GM23338 (cell line): ENCODE results near the gene NIPAL3. TPM values are rescaled to one million over a fixed set of nuclear protein-coding genes. Genes with fewer than 3 reads are reported as not detected.

Experiments used
- ATAC-seq: fragments of 200-7000 bp; cut with Tn5 transposase; 3 replicates; pipeline ENCODE4 v1.9.1; 2020
- DNase-seq: peaks from one replicate; pipeline ENCODE4 v3.0.0-alpha.2; 2015; ENCODE audit warnings: low spot score
- H2AFZ ChIP-seq: fragments of 200-600 bp; sonication (generic); 2 replicates; pipeline ENCODE4 v1.8.0; 2016; ENCODE audit warnings: antibody characterized with exemption, mild to moderate bottlenecking, moderate library complexity
- H3F3A ChIP-seq: fragments of 200-600 bp; sonication (generic); replicated peaks from 2 replicates; pipeline ENCODE4 v1.8.0; 2017; ENCODE audit warnings: antibody characterized with exemption, mixed run types, low read depth
- H3K27ac ChIP-seq: fragments of 200-600 bp; sonication (generic); 2 replicates; pipeline ENCODE4 v1.6.1; 2016; ENCODE audit warnings: low read depth
- H3K27me3 ChIP-seq: fragments of 200-600 bp; sonication (generic); 2 replicates; pipeline ENCODE4 v1.8.0; 2016; ENCODE audit warnings: mild to moderate bottlenecking, mixed run types, moderate library complexity; ENCODE audit not compliant: insufficient read depth
- H3K36me3 ChIP-seq: fragments of 200-600 bp; sonication (generic); 2 replicates; pipeline ENCODE4 v1.8.0; 2016; ENCODE audit warnings: mild to moderate bottlenecking; ENCODE audit not compliant: insufficient read depth
- H3K4me1 ChIP-seq: fragments of 200-600 bp; sonication (generic); 2 replicates; pipeline ENCODE4 v1.8.0; 2016; ENCODE audit warnings: mild to moderate bottlenecking, moderate library complexity; ENCODE audit not compliant: insufficient read depth
- H3K4me2 ChIP-seq: fragments of 200-600 bp; sonication (generic); 2 replicates; pipeline ENCODE4 v1.7.1; 2017; ENCODE audit warnings: mixed run types
- H3K4me3 ChIP-seq: fragments of 200-600 bp; sonication (generic); 2 replicates; pipeline ENCODE4 v1.6.1; 2016; ENCODE audit warnings: mixed run types
- H3K79me2 ChIP-seq: fragments of 200-600 bp; sonication (generic); replicated peaks from 2 replicates; pipeline ENCODE4 v1.8.0; 2017; ENCODE audit warnings: mild to moderate bottlenecking; ENCODE audit not compliant: insufficient read depth
- H3K9me2 ChIP-seq: fragments of 200-600 bp; sonication (generic); 2 replicates; pipeline ENCODE4 v1.8.0; 2017; ENCODE audit not compliant: insufficient read depth
- H4K20me1 ChIP-seq: fragments of 200-600 bp; sonication (generic); replicated peaks from 2 replicates; pipeline ENCODE4 v1.8.0; 2017; ENCODE audit warnings: mild to moderate bottlenecking; ENCODE audit not compliant: insufficient read depth
- H3K27ac Mint-ChIP-seq: 2 replicates; pipeline ENCODE4 v1.8.0; 2020; ENCODE audit warnings: inconsistent platforms, mild to moderate bottlenecking, moderate library complexity, mixed read lengths
- H3K27me3 Mint-ChIP-seq: 3 replicates; pipeline ENCODE4 v1.8.0; 2022; ENCODE audit warnings: low read depth, mild to moderate bottlenecking, moderate library complexity, mixed read lengths, inconsistent platforms; ENCODE audit not compliant: insufficient read depth, poor library complexity
- H3K36me3 Mint-ChIP-seq: 3 replicates; pipeline ENCODE4 v1.8.0; 2021; ENCODE audit warnings: low read depth, mild to moderate bottlenecking, inconsistent platforms, moderate library complexity, mixed read lengths
- H3K4me1 Mint-ChIP-seq: 3 replicates; pipeline ENCODE4 v1.8.0; 2020; ENCODE audit warnings: mild to moderate bottlenecking, inconsistent platforms, mixed read lengths
- H3K4me3 Mint-ChIP-seq: 3 replicates; pipeline ENCODE4 v1.8.0; 2021; ENCODE audit warnings: moderate library complexity, mild to moderate bottlenecking, inconsistent platforms, mixed read lengths
- H3K9me3 Mint-ChIP-seq: 3 replicates; pipeline ENCODE4 v1.8.0; 2020; ENCODE audit warnings: moderate library complexity, mild to moderate bottlenecking, inconsistent platforms, mixed read lengths
- CREB1 ChIP-seq: fragments of 250-450 bp; sonication (Bioruptor Pico); IDR thresholded peaks from 2 replicates; pipeline ENCODE4 v1.5.0; 2020; ENCODE audit warnings: low read depth, mild to moderate bottlenecking, moderate library complexity
- ETS1 ChIP-seq: IDR thresholded peaks from 2 replicates; pipeline ENCODE4 v1.6.1; 2016; ENCODE audit warnings: antibody characterized with exemption
- EZH2 ChIP-seq: fragments of 200-600 bp; sonication (generic); IDR thresholded peaks from one replicate; pipeline ENCODE4 v1.8.0; 2017; ENCODE audit warnings: antibody characterized with exemption, mild to moderate bottlenecking, low read depth; ENCODE audit not compliant: unreplicated experiment
- EZH2phosphoT487 ChIP-seq: fragments of 200-600 bp; sonication (generic); IDR thresholded peaks from one replicate; pipeline ENCODE4 v1.8.1; 2018; ENCODE audit warnings: antibody characterized with exemption; ENCODE audit not compliant: unreplicated experiment
- JUNB ChIP-seq: IDR thresholded peaks from one replicate; pipeline ENCODE4 v1.6.1; 2016; ENCODE audit warnings: antibody characterized with exemption; ENCODE audit not compliant: unreplicated experiment
- NANOG ChIP-seq: IDR thresholded peaks from 2 replicates; pipeline ENCODE4 v1.6.1; 2016; ENCODE audit warnings: antibody characterized with exemption, borderline replicate concordance
- POLR2AphosphoS5 ChIP-seq: IDR thresholded peaks from 2 replicates; pipeline ENCODE4 v1.6.1; 2016; ENCODE audit warnings: antibody characterized with exemption, low read depth
- STAT1 ChIP-seq: IDR thresholded peaks from one replicate; pipeline ENCODE4 v1.6.1; 2016; ENCODE audit warnings: antibody characterized with exemption; ENCODE audit not compliant: unreplicated experiment
- ZNF114 ChIP-seq: fragments of 250-450 bp; sonication (Bioruptor Pico); IDR thresholded peaks from 2 replicates; pipeline ENCODE4 v1.5.0; 2020; ENCODE audit warnings: mild to moderate bottlenecking, moderate library complexity
- ZNF331 ChIP-seq: fragments of 250-450 bp; sonication (Bioruptor Pico); IDR thresholded peaks from 2 replicates; pipeline ENCODE4 v1.5.0; 2020; ENCODE audit warnings: low read depth, mild to moderate bottlenecking, moderate library complexity
- polyA plus RNA-seq: library from polyadenylated mRNA; unstranded; fragments of >200 nt; fragmentation: Nextera tagmentation; extraction: Ambion mirVana; gene quantifications from 2 replicates; pipeline ENCODE4 v1.2.1, GENCODE V29; 2016
- total RNA-seq: library from RNA; depleted of rRNA; stranded (reverse); fragments of >200 nt; shearing (Covaris generic); gene quantifications from 2 replicates; pipeline ENCODE4 v1.2.3, GENCODE V29; 2014

Gene NIPAL3
- total and polyA plus RNA-seq, 2 experiments from 2014 or later, result 5.5 to 9.6 TPM

GRCh38 chr1:24387636-24388175 is 27.9 kb upstream of the NIPAL3 start:
- no peaks in the 10 kb centered on the region for H3K27me3 ChIP-seq
- no peaks in the 10 kb centered on the region for H3F3A ChIP-seq
- no peak overlapping the region for H3K4me2 ChIP-seq
- ATAC-seq (no peak), DNase-seq (no peak)
- H3K36me3 ChIP-seq, result no peaks in the 10 kb centered on the region
- Mint-ChIP-seq H3K27me3 (peaks cover 14% of the 10 kb centered on the region), H3K9me3 (no peaks in the 10 kb centered on the region; the same call in 2 of the 3 replicates), H3K27ac (no peak overlapping the region), H3K4me3 (no peak overlapping the region), H3K36me3 (peaks cover 3% of the 10 kb centered on the region; the same call in 1 of the 3 replicates), H3K4me1 (peaks cover 15% of the 10 kb centered on the region)
- no peak overlapping the region for H3K4me3 ChIP-seq
- no peak overlapping the region for H2AFZ ChIP-seq
- H3K79me2 ChIP-seq, result no peaks in the 10 kb centered on the region
- peaks cover 3% of the 10 kb centered on the region for H3K4me1 ChIP-seq
- no peak for TF ChIP-seq ZNF331
- no peak for TF ChIP-seq POLR2AphosphoS5
- TF ChIP-seq ZNF114 (CRISPR knock-in tag), result no peak
- no peak for TF ChIP-seq NANOG
- no peak for TF ChIP-seq EZH2
- no peak for TF ChIP-seq ETS1
- no peak for TF ChIP-seq JUNB
- TF ChIP-seq EZH2phosphoT487, result no peak
- no peak for TF ChIP-seq STAT1
- H4K20me1 ChIP-seq, result no peaks in the 10 kb centered on the region
- H3K9me2 ChIP-seq, result no peaks in the 10 kb centered on the region
- H3K27ac ChIP-seq, result no peak overlapping the region

- ATAC-seq (no peak), DNase-seq (no peak)
- no peaks in the 10 kb centered on the region; the same call in 2 of the 3 replicates for H3K9me3 Mint-ChIP-seq
- H3K9me2 ChIP-seq, result no peaks in the 10 kb centered on the region
- peaks cover 3% of the 10 kb centered on the region; the same call in 1 of the 3 replicates for H3K36me3 Mint-ChIP-seq
- H3K4me3 Mint-ChIP-seq, result no peak overlapping the region
- peaks cover 14% of the 10 kb centered on the region for H3K27me3 Mint-ChIP-seq
- H3K79me2 ChIP-seq, result no peaks in the 10 kb centered on the region
- no peak overlapping the region for H2AFZ ChIP-seq
- no peaks in the 10 kb centered on the region for H3K36me3 ChIP-seq
- peaks cover 3% of the 10 kb centered on the region; the same call in 1 of the 2 replicates for H3F3A ChIP-seq
- H3K4me1 Mint-ChIP-seq, result peaks cover 22% of the 10 kb centered on the region
- no peaks in the 10 kb centered on the region for H3K27me3 ChIP-seq
- TF ChIP-seq CREB1 (CRISPR knock-in tag) (no peak), ZNF331 (no peak), POLR2AphosphoS5 (no peak)
- H3K4me3 ChIP-seq, result no peak overlapping the region
- H3K4me1 ChIP-seq, result peaks cover 10% of the 10 kb centered on the region
- H4K20me1 ChIP-seq, result no peaks in the 10 kb centered on the region
- H3K27ac Mint-ChIP-seq, result no peak overlapping the region
- no peak overlapping the region for H3K27ac ChIP-seq
- no peak overlapping the region for H3K4me2 ChIP-seq
Observed at GRCh38 chr1:24388331-24388885, 27.2 kb upstream of the NIPAL3 start.
